Measurements from ENCODE around the gene IRF7. TPM values are rescaled to one million over a fixed set of nuclear protein-coding genes. Genes with fewer than 3 reads are reported as not detected.

Gene IRF7
- total RNA-seq, 1 experiment from 2014 or later = 4.7 TPM

DNA sequence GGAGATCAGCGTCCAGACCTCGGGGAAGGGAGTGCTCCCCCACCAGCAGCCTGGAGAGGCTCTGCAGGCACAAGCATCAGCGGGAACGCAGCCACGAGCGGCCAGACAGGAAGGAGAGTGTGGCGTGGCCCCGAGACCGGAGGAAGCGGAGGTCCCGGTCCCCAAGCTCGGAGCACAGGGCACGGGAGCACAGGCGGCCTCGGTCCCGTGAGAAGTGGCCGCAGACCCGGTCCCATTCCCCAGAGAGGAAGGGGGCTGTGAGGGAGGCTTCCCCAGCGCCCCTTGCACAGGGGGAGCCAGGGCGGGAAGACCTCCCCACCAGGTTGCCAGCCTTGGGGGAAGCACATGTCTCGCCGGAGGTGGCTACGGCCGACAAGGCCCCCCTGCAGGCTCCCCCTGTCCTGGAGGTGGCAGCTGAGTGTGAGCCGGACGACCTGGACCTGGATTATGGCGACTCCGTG is 6.9 kb downstream of the IRF7 start:
- no peak for DNase-seq (ENCODE audit: low read depth)

DNA sequence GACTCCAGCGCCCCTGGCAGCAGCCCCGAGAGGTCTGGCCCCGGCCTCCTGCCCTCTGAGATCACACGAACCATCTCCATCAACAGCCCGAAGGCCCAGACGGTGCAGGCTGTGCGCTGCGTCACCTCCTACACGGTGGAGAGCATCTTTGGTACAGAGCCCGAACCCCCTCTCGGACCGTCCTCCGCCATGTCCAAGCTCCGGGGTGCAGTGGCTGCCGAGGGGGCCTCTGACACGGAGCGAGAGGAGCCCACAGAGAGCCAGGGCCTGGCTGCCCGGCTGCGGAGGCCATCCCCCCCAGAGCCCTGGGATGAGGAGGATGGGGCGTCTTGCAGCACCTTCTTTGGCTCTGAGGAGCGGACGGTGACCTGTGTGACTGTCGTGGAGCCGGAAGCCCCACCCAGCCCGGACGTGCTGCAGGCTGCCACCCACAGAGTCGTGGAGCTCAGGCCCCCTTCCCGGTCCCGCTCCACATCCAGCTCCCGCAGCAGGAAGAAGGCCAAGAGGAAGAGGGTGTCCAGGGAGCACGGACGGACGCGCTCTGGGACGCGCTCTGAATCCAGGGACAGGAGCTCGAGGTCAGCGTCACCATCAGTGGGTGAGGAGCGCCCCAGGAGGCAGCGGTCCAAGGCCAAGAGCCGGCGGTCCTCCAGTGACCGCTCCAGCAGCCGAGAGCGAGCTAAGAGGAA is 7.6 kb downstream of the IRF7 start:
- DNase-seq (ENCODE audit: low read depth) = no peak

DNA sequence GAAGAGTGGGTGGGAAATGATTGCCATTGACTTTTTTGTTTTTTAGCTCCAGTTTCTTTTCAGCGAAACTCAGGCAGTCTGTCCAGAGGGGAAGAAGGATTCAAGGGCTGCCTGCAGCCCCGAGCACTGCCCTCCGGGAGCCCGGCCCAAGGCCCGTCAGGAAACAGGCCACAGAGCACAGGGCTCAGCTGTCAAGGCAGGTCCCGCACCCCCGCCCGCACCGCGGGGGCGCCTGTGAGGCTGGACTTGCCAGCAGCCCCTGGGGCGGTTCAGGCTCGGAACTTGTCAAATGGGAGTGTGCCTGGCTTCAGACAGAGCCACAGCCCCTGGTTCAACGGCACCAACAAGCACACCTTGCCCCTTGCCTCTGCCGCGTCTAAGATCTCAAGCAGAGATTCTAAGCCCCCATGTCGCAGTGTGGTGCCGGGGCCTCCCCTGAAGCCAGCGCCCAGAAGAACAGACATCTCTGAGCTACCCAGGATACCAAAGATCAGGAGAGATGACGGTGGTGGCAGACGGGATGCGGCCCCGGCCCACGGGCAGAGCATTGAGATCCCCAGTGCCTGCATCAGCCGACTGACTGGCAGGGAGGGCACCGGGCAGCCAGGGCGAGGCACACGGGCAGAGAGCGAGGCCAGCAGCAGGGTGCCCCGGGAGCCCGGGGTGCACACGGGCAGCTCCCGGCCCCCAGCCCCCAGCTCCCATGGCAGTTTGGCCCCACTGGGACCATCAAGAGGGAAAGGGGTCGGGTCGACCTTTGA is 8.6 kb downstream of the IRF7 start:
- no peak for DNase-seq (ENCODE audit: low read depth)

DNA sequence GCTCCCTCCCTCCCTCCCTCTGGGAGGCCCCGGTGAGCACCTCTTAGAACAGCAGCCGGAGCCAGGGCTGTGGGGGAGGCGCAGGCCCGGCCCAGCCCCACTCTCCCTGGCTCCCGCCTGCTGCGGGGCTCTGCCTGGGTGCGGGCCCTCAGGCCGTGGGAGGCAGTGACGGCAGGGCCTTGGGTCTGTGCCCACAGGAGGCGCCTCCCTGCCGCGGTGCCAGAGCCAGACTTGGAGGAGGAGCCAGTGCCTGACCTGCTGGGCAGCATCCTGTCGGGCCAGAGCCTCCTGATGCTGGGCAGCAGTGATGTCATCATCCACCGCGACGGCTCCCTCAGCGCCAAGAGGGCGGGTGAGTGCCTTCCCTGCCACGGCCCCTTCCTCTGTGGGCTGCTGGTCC is 9.5 kb downstream of the IRF7 start:
- DNase-seq (ENCODE audit: low read depth) = no peak

DNA sequence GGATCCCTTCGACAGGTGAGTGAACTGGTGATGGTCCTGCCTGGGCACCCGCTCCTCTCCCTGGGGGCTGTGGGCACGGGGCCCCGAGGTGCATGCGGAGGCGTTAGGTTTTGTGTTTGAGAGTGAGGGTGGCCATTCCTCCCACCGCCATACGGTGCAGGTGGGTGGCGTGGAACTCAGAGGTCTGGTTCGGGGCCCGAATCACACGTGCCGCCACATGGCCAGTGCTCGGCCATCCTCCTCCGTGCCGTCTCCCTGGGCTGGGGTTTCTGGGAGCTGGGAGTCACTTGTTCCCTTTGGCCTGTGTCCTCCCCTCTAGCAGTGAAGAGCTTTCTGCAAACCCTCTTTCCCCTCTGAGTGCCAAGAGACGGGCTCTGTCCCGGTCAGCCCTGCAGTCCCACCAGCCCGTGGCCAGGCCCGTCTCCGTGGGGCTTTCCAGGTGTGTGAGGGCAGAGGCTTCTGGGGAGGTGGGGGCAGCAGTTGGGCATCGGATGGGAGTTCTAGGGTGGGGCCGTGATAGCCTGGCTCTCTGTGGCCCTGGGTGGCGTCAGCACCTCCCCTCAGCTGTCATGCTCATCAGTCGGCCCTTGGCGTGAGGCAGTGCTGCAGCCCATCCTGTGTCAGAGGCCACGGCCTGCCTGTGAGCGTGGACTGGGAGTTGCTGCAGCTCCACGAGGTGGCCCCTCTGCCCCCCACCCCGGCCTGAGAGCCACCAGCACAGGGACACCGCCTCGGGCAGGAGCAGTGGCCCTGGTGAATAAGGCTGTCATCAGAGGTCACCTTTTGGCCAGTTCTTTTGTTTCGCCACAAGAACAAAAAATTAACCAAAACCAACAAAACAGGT is 10.2 kb downstream of the IRF7 start:
- no peak for DNase-seq (ENCODE audit: low read depth)

DNA sequence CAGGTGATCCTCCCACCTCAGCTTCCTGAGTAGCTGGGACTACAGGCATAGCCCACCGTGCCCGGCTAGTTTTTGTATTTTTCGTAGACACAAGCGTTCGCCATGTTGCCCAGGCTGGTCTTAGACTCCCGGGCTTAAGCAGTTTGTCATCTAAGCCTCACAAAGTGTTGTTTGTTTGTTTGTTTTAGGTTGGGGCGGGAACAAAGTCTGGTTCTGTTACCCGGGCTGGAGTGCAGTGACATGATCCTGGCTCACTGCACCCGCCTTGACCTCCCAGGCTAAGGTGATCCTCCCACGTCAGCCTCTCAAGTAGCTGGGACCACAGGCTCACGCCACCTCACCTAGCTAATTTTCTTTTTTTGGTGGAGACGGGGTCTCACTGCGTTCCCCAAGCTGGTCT is 12.6 kb downstream of the IRF7 start:
- DNase-seq (ENCODE audit: low read depth) = no peak

DNA sequence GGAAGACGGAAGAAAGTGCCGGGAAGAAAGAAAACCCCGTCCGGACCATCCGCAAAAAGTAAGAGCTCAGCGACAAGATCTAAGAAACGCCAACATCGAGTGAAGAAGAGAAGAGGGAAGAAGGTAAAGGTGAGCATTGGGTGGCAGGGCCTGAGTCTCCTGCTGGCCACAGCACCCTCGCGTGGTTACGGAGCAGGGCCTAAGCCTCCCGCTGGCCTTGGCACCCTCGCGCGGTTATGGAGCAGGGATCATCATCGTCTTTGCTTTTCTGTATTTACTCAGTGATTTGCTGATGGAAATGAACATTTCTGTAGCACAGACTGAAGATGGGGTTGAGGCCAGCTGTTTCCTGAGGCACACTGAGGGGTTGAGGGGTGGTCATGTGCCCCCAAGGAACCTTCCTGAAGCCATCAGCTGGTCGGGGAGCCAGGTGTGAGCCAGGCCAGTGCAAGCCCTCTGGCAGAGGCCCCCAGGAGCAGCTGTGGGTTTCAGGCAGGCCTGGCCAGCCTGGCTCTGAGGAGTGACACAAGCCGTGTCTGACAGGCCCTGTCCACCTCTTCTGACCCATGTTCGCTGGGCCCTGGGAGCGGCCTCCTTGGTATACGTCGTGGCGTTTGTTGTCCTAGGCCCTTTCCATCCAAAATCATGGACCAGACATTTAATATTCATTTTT is 14.0 kb downstream of the IRF7 start:
- DNase-seq (ENCODE audit: low read depth) = no peak

DNA sequence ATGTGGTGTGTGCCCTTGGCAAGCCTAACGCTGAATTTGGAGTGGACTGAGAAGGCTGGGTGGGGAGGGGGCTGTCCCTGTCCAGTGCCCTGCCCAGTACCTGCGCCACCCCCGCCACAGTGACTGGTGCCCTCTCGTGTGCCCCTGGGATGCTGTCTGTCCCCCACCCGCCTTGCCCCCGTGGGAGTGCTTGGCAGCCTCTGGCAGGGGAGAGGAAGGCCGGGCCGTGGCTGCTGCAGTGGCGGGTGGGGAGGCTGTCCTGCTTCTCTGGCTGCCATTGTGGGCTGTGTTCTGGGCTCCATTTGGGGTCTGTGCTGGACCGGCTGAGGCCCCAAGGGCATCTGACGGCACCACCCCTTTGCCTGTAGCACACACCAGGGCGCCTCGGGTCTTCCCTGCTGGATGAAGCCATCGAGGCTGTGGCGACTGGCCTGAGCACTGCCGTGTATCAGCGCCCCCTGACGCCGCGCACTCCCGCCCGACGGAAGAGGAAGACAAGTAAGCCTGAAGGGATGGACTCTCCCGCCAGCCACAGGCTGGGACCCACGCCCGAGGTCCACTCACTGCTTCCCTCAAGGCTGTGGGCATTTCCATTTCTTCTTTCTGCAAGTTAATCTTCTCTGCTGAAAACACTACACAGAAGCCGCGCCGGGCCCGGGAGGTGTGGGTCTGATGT is 17.6 kb downstream of the IRF7 start:
- DNase-seq (ENCODE audit: low read depth) = no peak

DNA sequence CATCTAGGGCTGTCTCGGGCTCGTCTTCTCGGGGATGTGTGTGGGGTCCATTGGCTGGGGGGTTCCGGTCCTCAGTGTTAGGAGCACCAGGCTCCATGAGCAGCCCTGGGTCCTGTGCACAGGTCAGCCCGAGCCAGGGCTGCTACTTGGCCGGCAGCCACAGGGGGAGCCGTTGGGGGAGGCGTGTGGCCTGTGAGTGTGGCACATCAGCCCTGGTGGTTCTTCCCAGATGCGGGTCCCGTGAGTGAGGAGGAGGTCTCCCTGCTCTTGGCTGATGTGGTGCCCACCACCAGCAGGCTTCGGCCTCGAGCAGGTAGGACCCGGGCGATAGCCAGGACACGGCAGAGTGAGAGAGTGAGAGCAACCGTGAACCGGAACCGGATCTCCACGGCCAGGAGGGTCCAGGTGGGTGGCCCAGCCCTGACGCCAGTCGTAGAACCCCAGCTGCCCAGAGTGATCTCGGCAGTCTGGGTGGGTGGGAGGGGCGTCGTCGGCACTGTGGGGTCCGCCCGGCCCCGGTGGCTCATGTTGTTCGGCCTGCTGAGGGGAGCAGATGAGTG is 18.5 kb downstream of the IRF7 start:
- no peak for DNase-seq (ENCODE audit: low read depth)

DNA sequence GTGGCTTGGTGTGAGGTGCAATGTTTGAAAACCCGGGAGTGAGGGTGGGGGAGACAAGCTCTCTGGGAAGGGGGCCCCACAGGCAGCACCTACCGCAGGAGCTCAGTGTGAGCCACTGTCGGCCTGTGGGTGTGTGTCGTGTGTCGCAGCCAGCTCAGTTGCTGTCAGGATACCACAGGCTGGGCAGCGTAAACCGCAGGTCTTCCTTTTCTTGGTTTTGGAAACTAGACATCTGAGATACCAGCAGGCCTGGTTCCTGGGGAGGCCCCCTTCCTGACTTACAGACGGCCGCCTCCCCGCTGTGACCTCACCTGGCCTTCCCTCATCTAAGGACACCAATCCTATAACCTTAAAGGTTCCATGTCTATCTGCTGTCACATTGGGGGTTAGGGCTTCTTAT is 19.4 kb downstream of the IRF7 start:
- no peak for DNase-seq (ENCODE audit: low read depth)

DNA sequence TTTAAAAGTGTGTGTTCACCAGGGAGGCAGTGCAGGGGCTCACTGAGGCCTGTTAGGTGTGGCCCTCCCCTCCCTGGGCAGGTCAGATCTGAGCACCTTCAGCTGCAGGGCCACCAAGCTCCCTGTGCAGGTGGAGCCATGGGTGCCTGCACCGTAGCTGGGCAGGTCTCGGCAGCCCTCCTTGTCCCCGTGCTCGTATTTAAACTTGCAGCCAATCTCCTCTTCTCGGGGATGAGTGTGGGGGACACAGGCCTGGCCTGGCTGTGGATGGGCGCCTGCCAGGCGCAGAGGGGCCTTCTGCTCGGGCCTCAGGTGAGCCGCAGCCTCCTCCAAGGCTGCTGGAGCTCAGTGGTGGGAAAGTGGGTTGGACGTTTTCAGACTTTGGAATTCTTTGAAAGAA is 20.4 kb downstream of the IRF7 start:
- no peak for DNase-seq (ENCODE audit: low read depth)

DNA sequence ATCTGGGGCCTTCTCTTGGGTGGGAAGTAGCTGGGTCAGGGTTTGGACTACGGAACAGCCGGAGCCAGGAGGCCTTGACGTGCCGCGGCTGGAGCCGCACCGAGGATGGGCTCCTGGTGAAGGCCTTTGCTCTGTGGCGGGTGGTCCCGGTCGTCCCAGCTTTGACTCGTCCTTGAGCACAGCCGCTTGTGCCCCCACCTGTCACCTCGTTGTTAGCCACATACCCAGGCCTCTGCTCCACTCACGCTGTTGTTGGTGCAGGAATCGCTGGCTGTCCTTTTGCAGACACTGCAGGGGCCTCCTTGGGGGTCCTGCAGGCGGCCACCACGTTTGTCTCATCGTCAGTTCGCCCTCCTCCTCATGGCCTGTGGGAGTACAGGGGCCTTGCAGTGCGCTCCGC is 22.4 kb downstream of the IRF7 start:
- DNase-seq (ENCODE audit: low read depth) = no peak

DNA sequence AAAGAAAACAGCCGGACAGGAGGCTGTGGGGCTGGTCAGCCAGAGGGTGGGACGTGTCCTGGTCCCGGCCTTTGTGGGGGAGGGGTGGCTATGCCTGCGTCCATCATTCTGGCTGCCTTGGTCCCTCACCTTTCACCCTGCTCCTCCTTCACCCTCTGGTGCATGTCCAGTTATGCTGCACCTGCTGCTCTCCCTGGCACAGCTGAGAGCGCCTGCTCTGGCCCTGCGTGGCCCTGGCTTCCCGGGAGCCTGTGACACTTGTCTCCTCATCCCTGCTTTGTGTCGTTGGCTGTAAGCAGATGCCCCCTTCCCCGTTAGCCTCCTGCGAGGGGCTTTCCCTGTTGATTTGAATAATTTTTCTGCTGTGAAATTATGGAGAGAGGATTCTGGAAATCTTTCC is 22.8 kb downstream of the IRF7 start:
- no peak for DNase-seq (ENCODE audit: low read depth)

DNA sequence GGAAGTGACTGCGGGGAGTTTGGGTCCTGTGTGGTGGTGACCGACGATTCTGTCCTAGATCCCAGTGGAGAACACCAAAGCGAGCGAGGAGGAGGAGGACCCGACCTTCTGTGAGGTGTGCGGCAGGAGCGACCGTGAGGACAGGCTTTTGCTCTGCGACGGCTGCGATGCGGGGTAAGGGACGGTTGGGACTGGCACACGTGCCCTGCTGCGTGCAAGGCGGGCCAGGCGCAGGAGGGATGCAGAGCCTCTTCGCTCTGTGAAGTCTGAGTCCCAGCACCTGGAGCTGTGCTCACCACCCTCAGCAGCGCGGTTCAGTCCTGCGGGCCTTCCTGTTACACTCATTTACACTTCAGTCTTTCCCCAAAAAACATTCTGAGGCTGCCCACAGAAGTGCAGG is 23.2 kb downstream of the IRF7 start:
- DNase-seq (ENCODE audit: low read depth) = no peak

DNA sequence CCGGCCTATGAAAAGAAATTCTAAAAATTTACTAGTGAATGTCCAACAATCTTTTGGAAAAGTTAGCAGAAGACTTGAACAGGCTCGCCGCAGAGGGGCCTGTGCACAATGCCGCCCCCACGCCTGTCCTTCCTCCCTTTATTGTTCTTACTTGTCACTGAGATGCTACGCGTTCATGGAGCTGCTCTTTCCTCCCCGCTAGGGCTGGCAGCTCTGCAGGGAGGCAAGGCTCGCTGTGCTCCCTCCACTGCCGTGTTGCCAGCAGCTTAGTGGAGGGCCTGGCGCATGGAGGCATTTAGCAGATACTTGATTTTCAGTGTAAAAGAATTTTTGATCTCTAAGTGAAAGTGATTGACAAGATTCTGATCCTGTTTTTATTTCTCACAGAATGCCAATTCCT is 24.8 kb downstream of the IRF7 start:
- DNase-seq (ENCODE audit: low read depth) = no peak

DNA sequence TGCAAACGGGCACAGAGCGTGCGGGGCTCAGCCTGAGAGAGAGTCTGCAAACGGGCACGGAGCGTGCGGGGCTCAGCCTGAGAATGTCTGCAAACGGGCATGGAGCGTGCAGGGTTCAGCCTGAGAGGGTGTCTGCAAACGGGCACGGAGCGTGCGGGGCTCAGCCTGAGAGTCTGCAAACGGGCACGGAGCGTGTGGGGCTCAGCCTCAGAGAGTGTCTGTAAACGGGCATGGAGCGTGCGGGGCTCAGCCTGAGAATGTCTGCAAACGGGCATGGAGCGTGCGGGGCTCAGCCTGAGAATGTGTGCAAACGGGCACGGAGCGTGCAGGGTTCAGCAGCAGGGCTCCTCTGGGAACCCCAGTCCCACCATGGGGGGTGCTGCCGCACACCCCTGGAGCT is 26.0 kb downstream of the IRF7 start:
- no peak for DNase-seq (ENCODE audit: low read depth)

DNA sequence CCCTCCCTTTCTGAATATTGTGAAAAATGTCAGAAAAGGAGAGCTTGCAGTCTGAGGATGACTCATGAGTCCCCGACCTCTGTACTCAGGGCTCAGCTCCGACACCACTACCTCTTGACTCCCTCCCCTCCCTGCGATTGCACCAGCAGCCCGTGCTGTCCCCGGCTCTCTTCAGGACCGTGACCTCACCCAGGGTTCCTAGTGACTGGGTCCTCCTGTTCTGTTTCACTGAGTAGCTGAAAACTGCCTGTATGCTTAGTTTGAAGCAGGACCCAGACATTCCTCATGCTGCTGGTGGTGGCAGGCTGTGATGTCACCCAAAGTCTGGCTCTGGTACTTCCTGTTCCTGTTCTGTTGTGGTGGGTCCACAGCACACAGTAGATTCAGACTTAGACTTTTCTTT is 27.8 kb downstream of the IRF7 start:
- DNase-seq (ENCODE audit: low read depth) = peak; percentile 48

DNA sequence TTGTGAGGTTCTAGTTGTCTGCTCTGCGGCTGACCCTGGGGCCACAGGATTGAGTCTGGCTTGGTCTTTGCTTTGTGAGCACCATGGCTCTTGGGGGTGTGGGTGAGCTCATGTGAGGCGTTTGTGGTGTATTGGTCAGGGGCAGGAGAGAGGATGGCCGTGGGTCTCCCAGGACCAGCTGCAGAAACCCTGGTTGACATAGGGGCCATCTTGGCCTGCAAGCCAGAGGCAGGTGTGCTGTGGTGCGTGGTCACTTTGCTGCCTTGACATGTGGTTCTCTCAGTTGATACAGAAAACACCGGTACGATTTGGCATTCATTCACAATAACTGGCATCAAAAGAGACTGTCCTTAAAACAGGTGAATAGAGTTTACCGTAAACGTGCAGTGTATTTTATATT is 28.2 kb downstream of the IRF7 start:
- DNase-seq (ENCODE audit: low read depth) = no peak

DNA sequence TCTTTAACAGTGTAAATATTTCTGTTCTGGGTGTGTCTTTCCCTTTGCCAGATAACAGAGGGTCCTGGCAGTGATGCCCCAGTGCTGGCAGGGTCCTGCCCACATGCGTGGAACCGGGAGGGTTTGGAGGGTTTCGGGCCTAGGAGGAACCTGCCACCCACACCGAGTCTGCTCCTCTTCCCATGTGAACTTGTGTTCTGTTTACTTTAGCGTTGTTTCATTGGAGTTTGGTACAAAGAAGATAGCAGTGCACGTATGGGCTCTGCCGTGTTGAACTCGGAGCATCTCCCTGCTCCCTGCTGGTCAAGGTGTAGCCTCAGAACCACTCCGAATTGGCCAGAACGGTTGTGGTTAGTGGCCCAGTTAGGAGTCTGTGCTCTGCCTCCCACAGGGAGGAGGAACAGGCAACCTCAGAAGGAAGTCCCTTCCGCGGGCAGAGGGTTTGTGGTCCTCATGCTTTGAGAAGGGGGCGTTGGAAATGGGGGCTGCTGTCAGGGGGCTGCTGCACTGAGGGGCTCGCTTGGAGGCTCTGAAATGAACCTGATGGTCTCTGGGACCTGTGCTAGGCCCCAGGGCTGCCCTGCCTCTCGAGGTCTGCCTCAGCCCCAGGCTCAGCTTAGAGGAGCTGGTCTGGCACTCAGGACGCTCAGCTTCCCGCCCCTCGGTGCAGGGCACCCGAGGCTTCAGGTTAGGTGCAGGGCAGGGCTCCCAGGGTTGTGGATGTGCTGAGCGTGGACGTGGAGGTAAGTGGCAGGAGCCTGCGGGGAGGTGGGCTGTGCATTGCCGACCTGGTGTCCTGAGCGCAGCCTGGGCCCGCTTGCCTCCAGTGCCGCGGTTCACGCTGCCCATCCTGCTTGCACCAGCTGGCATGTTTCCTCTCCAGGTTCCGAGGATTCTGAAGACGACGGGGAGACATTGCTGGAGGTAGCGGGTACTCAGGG is 29.1 kb downstream of the IRF7 start:
- DNase-seq (ENCODE audit: low read depth) = no peak

DNA sequence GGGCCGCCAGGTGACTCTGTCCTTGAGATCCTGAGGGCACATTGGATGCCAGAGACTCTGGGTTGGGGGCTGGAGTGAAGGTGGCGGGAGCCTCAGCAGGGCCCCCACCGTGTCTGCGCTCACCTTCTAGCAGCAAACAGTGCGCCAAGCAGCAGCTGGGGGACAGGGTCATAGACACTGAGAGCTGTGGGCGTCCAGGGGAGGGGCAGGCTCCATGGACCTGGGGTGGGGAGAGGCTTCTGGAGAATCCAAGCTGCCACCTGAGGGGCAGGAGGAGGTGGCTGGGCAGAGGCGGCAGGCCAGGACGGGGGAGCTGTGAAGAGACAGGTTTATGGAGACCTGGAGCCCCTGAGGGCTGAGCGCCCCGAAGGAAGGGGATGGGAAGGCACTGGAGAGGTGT is 31.5 kb downstream of the IRF7 start:
- DNase-seq (ENCODE audit: low read depth) = no peak
